HG03196 (cell line): ENCODE measurements around the gene GRIK2.
"Not testable (repeated sequence)": the region's sequence is repeated elsewhere in the genome, so short reads cannot be mapped to it uniquely, and the experiment has no call there.

Experiments
- ATAC-seq: cut with Tn5 transposase; IDR thresholded peaks from one replicate; pipeline ENCODE4 v1.9.1; 2021; ENCODE audit not compliant: unreplicated experiment

The GRIK2 gene

GRCh38 chr6:101393251-101393828 lies at the start of gene GRIK2:
Gene GRIK2, plus strand, starts transcription at chr6:101393708.
- ATAC-seq, result no peak

DNA sequence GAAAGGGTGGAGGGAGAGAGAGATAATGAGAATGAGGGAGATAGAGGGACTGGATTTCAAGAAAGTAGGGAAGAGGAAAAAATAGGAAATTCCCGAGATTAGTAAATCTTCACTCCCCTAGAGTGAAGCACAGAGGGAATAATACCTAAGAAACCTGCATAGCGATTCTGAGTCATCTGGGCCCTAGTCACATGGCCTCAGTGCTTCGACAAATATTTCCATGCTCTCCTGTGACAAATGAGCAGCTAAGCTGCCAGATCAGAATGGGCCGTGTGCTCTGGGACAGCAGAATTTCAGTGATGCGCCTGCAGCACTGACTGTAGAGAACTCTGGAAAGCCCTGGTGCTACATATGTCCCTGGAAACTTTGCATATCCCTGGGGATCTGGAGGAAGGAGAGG lies 48.6 kb upstream of the GRIK2 start:
- ATAC-seq, result no peak

DNA sequence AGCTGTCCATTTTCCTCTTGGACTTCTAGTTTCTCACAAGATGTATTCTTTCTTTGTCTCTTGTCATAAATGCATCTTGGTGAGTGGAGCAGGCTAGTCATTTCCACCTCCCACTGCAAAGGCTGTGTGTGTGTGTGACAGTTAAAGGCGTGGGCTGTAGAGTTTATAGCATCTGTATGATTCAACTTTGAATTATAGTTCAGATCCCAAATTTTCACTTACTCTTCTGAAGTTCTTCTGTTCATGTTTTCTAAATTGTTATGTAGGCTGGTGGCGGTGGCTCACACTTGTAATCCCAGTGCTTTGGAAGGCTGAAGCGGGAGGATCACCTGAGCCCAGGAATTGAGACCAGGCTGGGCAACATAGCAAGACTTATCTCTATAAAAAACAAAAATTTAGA lies 44.7 kb upstream of the GRIK2 start:
- ATAC-seq, result no peak

DNA sequence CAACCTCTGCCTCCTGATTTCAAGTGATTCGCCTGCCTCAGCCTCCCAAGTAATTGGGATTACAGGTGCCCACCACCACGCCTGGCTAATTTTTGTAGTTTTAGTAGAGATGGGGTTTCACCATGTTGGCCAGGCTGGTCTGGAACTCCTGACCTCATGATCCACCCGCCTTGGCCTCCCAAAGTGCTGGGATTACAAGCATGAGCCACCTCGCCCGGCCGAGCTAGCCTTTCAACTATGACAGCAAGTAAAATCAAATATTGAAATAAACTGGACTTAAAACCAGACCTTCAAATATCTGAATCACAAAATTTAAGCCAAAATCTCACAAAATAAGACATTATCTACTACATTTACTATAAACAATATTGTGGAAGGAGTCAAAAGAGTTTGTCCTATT lies 42.9 kb upstream of the GRIK2 start:
- ATAC-seq, result not testable (repeated sequence)

DNA sequence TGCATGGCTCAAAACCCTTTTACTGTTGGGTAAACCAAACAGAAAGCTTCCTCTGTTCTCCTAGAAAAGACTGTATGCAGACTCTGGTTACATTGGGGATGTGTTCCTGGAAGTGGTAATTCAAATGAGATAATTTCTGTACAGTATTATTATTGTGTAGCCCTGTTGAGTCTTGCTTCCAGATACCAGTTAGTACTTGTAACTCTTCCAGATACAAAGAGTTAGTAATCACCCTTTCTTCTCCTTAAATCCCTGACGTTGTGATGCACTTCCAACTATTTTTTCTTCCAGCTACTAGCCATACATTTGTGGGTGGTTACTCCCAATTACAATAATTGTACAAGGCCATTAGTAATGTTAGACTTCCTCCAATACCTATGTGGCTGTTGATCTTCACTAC lies 42.3 kb upstream of the GRIK2 start:
- ATAC-seq, result no peak

GRCh38 chr6:101352316-101352715 lies 41.2 kb upstream of the GRIK2 start:
- no peak for ATAC-seq

DNA sequence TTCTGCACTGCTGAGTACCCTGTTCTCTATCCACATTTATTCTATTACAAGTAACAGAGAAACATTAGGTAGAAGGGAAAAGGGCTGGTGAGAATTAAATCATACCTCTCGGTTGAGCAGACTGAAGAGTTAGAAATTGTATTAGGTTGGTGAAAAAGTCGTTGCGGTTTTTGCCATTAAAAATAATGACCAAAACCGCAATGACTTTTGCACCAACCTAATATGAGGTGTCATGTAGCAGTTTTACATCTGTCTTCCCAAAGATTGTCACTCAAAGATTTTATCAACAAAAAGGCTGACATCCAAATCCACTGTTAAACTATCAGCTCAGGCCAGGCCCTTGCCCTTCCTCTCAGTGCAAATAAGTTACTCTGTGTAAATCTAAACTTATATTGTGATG lies 28.3 kb upstream of the GRIK2 start:
- ATAC-seq, result no peak

- no peak for ATAC-seq
These were observed 13.6 kb upstream of the GRIK2 start for GRCh38 chr6:101379926-101380325.

DNA sequence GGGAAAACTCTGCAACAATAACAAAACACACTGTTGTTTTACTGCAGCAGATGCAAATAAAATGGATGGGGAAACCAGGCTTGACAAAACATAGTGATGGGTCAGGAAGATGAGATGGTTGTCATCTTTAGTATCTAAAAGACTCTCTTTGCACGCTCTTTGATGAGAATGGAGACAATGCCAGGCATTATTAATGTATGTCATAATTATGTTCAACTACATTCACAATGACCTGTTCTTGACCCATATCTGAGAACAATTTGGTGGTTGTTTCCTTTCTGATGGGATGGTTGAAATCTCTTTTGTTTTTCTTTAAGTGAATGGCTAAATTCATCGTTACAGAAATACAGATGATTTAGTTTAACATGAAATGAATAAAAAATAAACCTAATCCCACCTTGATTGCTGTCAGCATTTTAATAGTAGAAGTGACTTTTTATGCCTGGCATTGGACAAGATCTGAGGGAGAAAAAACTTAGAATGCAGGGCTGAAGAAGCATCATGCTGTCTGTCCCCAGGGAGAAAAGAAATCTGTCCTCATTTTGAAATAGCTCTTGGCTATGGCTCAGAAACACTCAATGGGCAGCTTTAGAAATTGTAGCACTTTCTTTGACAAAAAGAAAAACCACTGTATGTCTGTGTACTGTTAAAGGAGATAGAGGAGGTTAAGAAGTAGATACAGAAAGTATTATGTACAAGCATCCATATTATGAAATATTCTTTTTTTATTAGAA lies 12.4 kb upstream of the GRIK2 start:
- ATAC-seq, result no peak

DNA sequence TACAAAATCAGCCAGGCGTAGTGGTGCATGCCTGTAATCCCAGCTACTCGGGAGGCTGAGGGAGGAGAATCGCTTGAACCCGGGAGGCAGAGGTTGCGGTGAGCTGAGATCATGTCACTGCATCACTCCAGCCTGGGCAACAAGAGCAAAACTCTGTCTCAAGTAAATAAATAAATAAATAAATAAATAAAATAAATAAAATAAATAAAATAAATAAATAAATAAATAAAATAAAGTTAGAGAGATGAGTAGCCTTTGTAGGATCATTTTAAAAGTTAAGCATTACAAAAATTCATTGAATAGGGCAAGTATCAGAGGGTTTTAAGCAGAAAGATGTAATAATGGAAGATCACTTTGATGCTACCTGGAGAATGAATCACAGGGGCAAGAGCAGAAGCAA lies 9.8 kb upstream of the GRIK2 start:
- not testable (repeated sequence) for ATAC-seq

GRCh38 chr6:101386982-101387381 lies 6.5 kb upstream of the GRIK2 start:
- ATAC-seq, result no peak

DNA sequence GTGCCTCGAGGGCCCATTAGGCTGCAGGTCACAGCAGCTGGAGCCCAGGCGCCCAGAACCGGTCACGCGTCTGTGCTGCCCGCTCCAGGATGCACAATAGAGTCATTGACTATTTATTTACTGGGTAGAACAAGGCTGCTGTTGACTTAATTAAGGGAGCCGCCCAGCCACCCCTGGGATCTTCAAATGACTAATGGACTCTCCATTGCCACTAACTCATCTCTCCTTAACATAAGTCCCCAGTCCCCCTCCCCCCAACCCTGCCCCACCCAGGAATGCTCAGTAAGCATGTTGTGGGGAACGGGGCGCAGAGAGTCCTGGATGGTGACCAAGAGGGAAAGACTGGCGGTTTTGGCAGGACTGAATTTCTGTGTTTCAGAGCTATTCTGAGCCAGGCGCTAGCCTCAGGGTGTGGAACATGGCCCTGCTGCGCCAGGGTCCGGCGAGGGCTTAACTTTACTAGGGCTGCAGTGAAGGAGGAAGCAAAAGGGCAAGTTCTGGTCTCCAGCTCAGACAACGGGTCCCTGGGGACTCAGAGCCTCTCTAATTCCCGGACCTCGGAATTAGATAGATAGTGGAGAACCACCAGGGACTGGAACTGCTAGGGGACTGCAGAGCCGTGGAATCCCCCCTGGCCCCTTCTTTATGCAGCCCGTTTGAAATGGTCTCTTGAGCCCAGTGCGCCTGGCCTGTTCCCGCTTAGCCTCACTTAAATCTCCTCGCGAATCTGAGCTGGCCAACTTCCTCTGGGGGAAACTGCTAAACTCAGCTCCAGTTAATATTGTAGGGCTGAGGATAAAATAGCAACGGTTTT lies 1.5 kb upstream of the GRIK2 start:
- no peak for ATAC-seq

DNA sequence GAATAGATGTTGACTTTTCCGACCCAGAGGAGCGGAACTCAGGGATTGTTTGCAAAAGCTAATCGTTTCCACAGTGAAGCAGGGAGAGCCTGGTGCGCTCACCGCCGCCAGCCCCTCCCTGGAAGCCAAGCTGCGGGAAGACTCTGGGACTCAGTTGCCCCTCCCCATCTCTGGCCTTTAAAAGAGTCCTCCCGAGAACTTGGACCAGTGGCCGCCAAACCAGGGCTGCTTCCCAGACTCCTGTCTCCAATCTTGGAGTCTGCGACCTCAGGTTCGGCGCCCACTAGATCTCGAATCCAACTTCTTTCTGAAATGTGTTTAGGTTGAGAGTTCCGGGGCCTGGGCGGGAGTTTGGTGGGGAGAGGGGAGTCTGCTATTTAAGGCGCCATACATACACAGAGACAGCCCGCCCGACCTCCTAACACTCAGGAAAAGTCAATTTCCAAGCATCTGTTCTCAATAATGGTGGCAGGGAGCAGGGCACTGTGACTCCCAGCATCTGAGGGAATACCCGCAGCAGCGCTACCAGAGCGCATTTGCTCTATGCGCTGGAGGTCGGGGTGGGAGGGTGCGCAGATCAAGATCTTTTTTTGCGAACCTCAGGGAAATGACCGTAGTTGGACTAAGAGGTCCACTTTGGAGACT lies 800 bp upstream of the GRIK2 start:
- ATAC-seq, result no peak

GRCh38 chr6:101393829-101394251 lies 332 bp downstream of the GRIK2 start:
- no peak for ATAC-seq

DNA sequence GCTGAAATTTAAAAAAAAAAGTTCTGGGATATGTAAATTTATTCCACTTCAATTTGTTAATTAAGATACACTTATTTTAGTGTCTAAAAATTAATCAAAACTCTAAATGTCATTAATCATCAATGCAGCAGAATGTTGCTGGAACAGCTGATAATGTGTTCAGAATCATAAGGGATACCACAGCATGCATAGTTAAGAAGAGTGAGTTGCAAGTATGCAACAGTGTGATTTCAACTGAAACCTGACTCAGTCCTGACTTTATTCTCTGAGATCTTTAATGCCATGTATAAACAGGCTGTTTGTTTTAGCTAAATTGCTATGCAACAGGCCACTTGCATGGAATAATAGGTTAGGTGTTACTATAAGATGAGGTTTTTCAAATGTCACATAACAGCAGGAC lies 1.4 kb downstream of the GRIK2 start:
- ATAC-seq, result no peak

- no peak for ATAC-seq
These were observed 1.8 kb downstream of the GRIK2 start for GRCh38 chr6:101395345-101395744.

DNA sequence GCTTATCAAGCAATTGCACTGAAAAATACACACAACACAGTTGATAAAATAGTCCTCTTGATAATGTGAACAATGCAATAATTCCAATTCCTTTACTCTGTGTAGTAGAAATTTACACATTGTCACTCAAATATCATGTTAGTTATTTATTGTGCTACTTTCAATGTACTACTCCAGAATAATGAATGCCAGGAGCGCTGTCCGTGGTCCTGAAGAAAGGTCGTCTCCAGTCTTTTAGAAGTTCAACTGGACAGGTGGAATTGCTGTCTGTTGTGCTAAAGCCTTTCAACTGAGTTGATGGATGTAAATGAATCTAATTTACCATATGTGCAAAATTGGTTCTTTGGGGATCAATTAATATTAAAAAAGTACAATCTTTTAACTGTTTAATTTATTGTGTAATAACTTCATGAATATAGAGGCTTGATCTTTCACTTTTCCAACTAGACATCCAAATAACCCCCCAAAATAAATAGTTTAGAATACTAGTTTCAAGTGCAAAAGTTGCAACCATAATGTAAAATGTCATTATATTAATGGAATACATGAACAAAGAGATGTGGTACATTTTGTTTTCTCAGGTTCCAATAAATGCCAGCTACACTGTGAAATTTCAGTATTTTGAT lies 3.2 kb downstream of the GRIK2 start:
- ATAC-seq, result no peak

- ATAC-seq, result no peak
These were observed 3.7 kb downstream of the GRIK2 start for GRCh38 chr6:101397199-101397598.

GRCh38 chr6:101398716-101399615 lies 5.5 kb downstream of the GRIK2 start:
- ATAC-seq, result no peak

DNA sequence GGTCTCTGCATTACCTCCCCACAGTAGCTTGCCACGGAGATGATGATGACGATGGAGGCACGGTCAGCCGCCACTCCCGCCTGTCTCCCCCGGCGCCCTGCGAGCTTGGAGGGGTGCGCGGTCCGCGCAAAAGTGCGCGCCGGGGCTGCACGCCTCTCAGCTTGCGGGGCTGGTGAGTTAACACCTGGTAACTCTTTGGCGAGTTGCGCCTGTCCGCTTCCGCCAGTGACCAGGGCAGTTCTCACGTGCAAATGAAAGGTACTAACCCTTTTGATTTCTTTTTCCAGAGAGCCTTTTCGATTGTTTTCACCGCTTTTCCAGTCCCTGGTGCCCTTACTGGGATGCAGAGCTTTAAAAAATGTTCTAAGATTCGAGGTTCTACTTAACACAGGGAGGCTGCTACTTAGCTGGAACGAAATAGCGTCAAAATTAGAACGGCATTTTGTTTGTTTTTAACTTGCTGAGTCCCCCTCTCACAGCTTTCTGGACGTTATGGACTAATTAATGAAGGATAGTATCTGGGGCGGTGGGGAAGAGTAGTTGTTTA lies 6.2 kb downstream of the GRIK2 start:
- no peak for ATAC-seq
